Measurements from ENCODE around the gene FARS2. TPM values are rescaled to one million over a fixed set of nuclear protein-coding genes. Genes with fewer than 3 reads are reported as not detected.

Gene FARS2
- total and polyA plus RNA-seq, 2 donors (not counting 3 experiments of a cell fraction or from before 2014, with no cell fraction given), result 20.2 to 20.5 TPM

GRCh38 chr6:5589422-5590141 is 328.3 kb downstream of the FARS2 start:
- Histone ChIP-seq H4K20me1 (replicated peaks; ENCODE audit: control insufficient read depth, extremely low read depth, insufficient read depth, low read length) (no peaks in the 10 kb centered on the region), H3K79me2 (ENCODE audit: control insufficient read depth, insufficient read depth, low read length) (no peaks in the 10 kb centered on the region), H2AFZ (ENCODE audit: low read depth, low read length) (no peak overlapping the region), H3K4me2 (ENCODE audit: insufficient read depth, low read length) (no peak overlapping the region), H3K36me3 (ENCODE audit: control insufficient read depth in 2 of 2, extremely low read depth in 1 of 2, insufficient read depth in 2 of 2, low read length in 2 of 2) (no peaks in the 10 kb centered on the region), H3K4me3 (replicated peaks in 1 of 3; ENCODE audit: insufficient read depth in 1 of 3, low read depth in 1 of 3, low read length in 3 of 3) (no peak overlapping the region), H3K9me3 (replicated peaks; ENCODE audit: control insufficient read depth, insufficient read depth, low read length) (no peaks in the 10 kb centered on the region), H3K27me3 (ENCODE audit: control insufficient read depth in 2 of 2, insufficient read depth in 2 of 2, low read length in 2 of 2) (no peaks in the 10 kb centered on the region), H3K4me1 (ENCODE audit: control insufficient read depth, extremely low read depth, insufficient read depth, low read length) (no peaks in the 10 kb centered on the region), H3K27ac (ENCODE audit: insufficient read depth, low read depth, low read length) (no peak overlapping the region), H3K9ac (replicated peaks; ENCODE audit: extremely low read depth, insufficient read depth, low read length) (no peak overlapping the region), H3K9me1 (replicated peaks; ENCODE audit: control insufficient read depth, extremely low read depth, insufficient read depth, low read length) (no peaks in the 10 kb centered on the region)
- ChIA-PET CTCF (no interaction called here), POLR2A (no interaction called here)
- TF ChIP-seq POLR2AphosphoS5 (IDR thresholded peaks at IDR 0.05; ENCODE audit: insufficient read depth, low read depth, low read length), result no peak
- no peak for TF ChIP-seq JUN (IDR thresholded peaks at IDR 0.05; ENCODE audit: borderline replicate concordance, insufficient read depth, insufficient read length, low read depth)
- no peak for TF ChIP-seq FOS (IDR thresholded peaks at IDR 0.05; ENCODE audit: borderline replicate concordance, insufficient read depth, low read length)
- TF ChIP-seq CTCF (IDR thresholded peaks at IDR 0.05; ENCODE audit: extremely low read depth in 1 of 2, insufficient read depth in 1 of 2, low read depth in 1 of 2, low read length in 2 of 2), result no peak
- no peak for TF ChIP-seq POLR2A (IDR thresholded peaks at IDR 0.05; ENCODE audit: low read depth, low read length)
- no peak for TF ChIP-seq MAX (IDR thresholded peaks at IDR 0.05; ENCODE audit: insufficient read depth, insufficient read length)
- no peak for TF ChIP-seq MYC (IDR thresholded peaks at IDR 0.05; ENCODE audit: low read depth, low read length)
- no peak for TF ChIP-seq EZH2 (IDR thresholded peaks at IDR 0.05; ENCODE audit: borderline replicate concordance, low read depth, low read length, severe bottlenecking)
- no peak for TF ChIP-seq GATA2 (IDR thresholded peaks at IDR 0.05; ENCODE audit: insufficient read depth, insufficient read length, low read depth, low read length)
- intact Hi-C loops (cut with micrococcal nuclease) (no loop called here), dilution Hi-C loops (cut with MboI; ENCODE audit: extremely low pct_ligation_motif_present, low sequenced_read_pairs) (no loop called here)
- BruUV-seq (replicated peaks), result no TSS peak
- DNase-seq (ENCODE audit: low read depth, low spot score) (no peak), FAIRE-seq (no peak)
